HepG2 (cell line): ENCODE results near the gene CCL4. TPM values are rescaled to one million over a fixed set of nuclear protein-coding genes. Genes with fewer than 3 reads are reported as not detected.

Experiments used
- ATAC-seq: fragments of 200-7000 bp; cut with Tn5 transposase; 3 replicates; pipeline ENCODE4 v1.9.1; 2020; ENCODE audit warnings: mild to moderate bottlenecking, moderate library complexity
- BruUV-seq: library from RNA; stranded (reverse); fragments of 400-500 nt; replicated peaks from 2 replicates; lab custom pipeline; 2021; lab: Mats Ljungman, UMichigan
- CTCF ChIA-PET: fragments of 300-600 bp; formaldehyde crosslinking; extraction: SDS; loops from one replicate; lab custom pipeline; 2021; ENCODE audit warnings: low total read pairs, inconsistent platforms, low intra/inter-chr PET ratio; lab: Yijun Ruan, JAX
- POLR2A ChIA-PET: fragments of 350-600 bp; sonication (Branson Sonifier 250); formaldehyde crosslinking; loops from one replicate; lab custom pipeline; 2020; ENCODE audit warnings: antibody characterized with exemption, inconsistent platforms; lab: Yijun Ruan, JAX
- DNase-seq: peaks from one replicate; pipeline ENCODE4 v3.0.0-alpha.2; 2015; ENCODE audit warnings: low spot score
- FAIRE-seq: peaks from 3 replicates; lab custom pipeline; 2011; peaks lifted over from hg19 to GRCh38; lab: Jason Lieb, UNC
- H2AFZ ChIP-seq: one replicate; pipeline ENCODE4 v1.6.1; 2011; ENCODE audit warnings: low read length, inconsistent platforms
- H3K27ac ChIP-seq: fragments of 300-600 bp; 3 replicates; pipeline ENCODE4 v1.8.0; 2011; ENCODE audit warnings: mixed run types, mild to moderate bottlenecking, mixed read lengths, low read length, inconsistent platforms; ENCODE audit not compliant: insufficient read depth; ENCODE audit errors: extremely low read length
- H3K27me3 ChIP-seq, 2 experiments: fragments of 200-600 bp in 1 of 2; 2 replicates in 1 of 2; 3 replicates in 1 of 2; pipeline versions ENCODE4 v1.6.0 to v1.8.0; 2011; ENCODE audit warnings: low read length in 2 of 2, mild to moderate bottlenecking in 2 of 2, moderate library complexity in 2 of 2, inconsistent platforms in 1 of 2; ENCODE audit not compliant: insufficient read depth in 2 of 2, control insufficient read depth in 1 of 2
- H3K36me3 ChIP-seq, 2 experiments: fragments of 200-600 bp in 1 of 2; replicated peaks in 1 of 2; 2 replicates in 1 of 2; 3 replicates in 1 of 2; pipeline versions ENCODE4 v1.5.1 to v1.8.0; 2011; ENCODE audit warnings: low read length in 2 of 2, inconsistent platforms in 1 of 2; ENCODE audit not compliant: insufficient read depth in 2 of 2, control insufficient read depth in 1 of 2
- H3K4me1 ChIP-seq: 2 replicates; pipeline ENCODE4 v1.5.1; 2012; ENCODE audit warnings: low read length, inconsistent platforms; ENCODE audit not compliant: insufficient read depth
- H3K4me2 ChIP-seq: 2 replicates; pipeline ENCODE4 v1.6.0; 2011; ENCODE audit warnings: low read depth, low read length, inconsistent platforms
- H3K4me3 ChIP-seq, 3 experiments: fragments of 200-600 bp in 1 of 3; sonication (generic), shearing (Covaris generic) in 1 of 3; replicated peaks in 1 of 3; 2 replicates each; pipeline ENCODE4 v1.5.1; 2011 to 2016; ENCODE audit warnings: low read length in 3 of 3, inconsistent platforms in 2 of 3, low read depth in 2 of 3, mild to moderate bottlenecking in 2 of 3, control low read depth in 1 of 3, mixed read lengths in 1 of 3; ENCODE audit not compliant: insufficient read depth in 1 of 3
- H3K79me2 ChIP-seq: one replicate; pipeline ENCODE4 v1.6.1; 2011; ENCODE audit warnings: low read length, inconsistent platforms; ENCODE audit not compliant: insufficient read depth
- H3K9ac ChIP-seq: 2 replicates; pipeline ENCODE4 v1.6.0; 2011; ENCODE audit warnings: mild to moderate bottlenecking, low read depth, low read length, inconsistent platforms; ENCODE audit not compliant: insufficient read depth
- H3K9me3 ChIP-seq: 2 replicates; pipeline ENCODE4 v1.5.1; 2012; ENCODE audit warnings: mild to moderate bottlenecking, low read length
- H4K20me1 ChIP-seq: 2 replicates; pipeline ENCODE4 v1.6.0; 2011; ENCODE audit warnings: inconsistent platforms, mild to moderate bottlenecking, low read length, moderate library complexity; ENCODE audit not compliant: insufficient read depth
- AGO2 ChIP-seq: fragments of 200-400 bp; formaldehyde crosslinking; optimal IDR thresholded peaks from 2 replicates; pipeline ENCODE3; 2017; ENCODE audit warnings: mild to moderate bottlenecking, low read depth, low read length, moderate library complexity
- AKAP8 ChIP-seq: sonication (generic); formaldehyde crosslinking; IDR thresholded peaks from 2 replicates; pipeline ENCODE4 v1.5.1; 2020; ENCODE audit warnings: mild to moderate bottlenecking, missing genetic modification reagents
- FOXA1 ChIP-seq, 2 experiments: fragments of 450-650 bp in 1 of 2; sonication (generic) in 1 of 2; formaldehyde crosslinking in 1 of 2; IDR thresholded peaks; 2 replicates each; pipeline versions ENCODE4 v1.4.0 to v1.6.1; 2016 to 2020; ENCODE audit warnings: missing genetic modification reagents in 1 of 2
- MXD4 ChIP-seq: IDR thresholded peaks from 2 replicates; pipeline ENCODE4 v1.6.1; 2016; ENCODE audit warnings: mild to moderate bottlenecking, missing biosample characterization, missing genetic modification reagents
- NAIF1 ChIP-seq: sonication (generic); formaldehyde crosslinking; IDR thresholded peaks from 2 replicates; pipeline ENCODE4 v1.5.0; 2020; ENCODE audit warnings: mild to moderate bottlenecking, missing genetic modification reagents, borderline replicate concordance
- NBN ChIP-seq: fragments of 450-650 bp; conservative IDR thresholded peaks from 2 replicates; pipeline ENCODE4 v1.6.1; 2017
- PBX3 ChIP-seq: sonication (generic); formaldehyde crosslinking; IDR thresholded peaks from 2 replicates; pipeline ENCODE4 v1.8.1; 2023; ENCODE audit warnings: missing genetic modification reagents, inconsistent platforms, borderline replicate concordance
- SNAPC5 ChIP-seq: sonication (generic); formaldehyde crosslinking; IDR thresholded peaks from 2 replicates; pipeline ENCODE4 v1.8.1; 2023; ENCODE audit warnings: mild to moderate bottlenecking, missing genetic modification reagents, borderline replicate concordance
- SP5 ChIP-seq: IDR thresholded peaks from 2 replicates; pipeline ENCODE4 v1.6.1; 2016; ENCODE audit warnings: low read depth, borderline replicate concordance
- SRSF1 ChIP-seq: fragments of 200-400 bp; formaldehyde crosslinking; optimal IDR thresholded peaks from 2 replicates; pipeline ENCODE3; 2017; ENCODE audit warnings: mild to moderate bottlenecking, low read depth, low read length, moderate library complexity
- TBX3 ChIP-seq: fragments of 450-650 bp; IDR thresholded peaks from 2 replicates; pipeline ENCODE4 v1.6.1; 2017; ENCODE audit warnings: antibody characterized with exemption, mild to moderate bottlenecking, inconsistent platforms, borderline replicate concordance
- THAP7 ChIP-seq: sonication (generic); formaldehyde crosslinking; IDR thresholded peaks from 2 replicates; pipeline ENCODE4 v1.8.1; 2023; ENCODE audit warnings: mild to moderate bottlenecking, missing genetic modification reagents
- ZFP36L2 ChIP-seq: sonication (generic); formaldehyde crosslinking; IDR thresholded peaks from 2 replicates; pipeline ENCODE4 v1.4.0; 2020; ENCODE audit warnings: missing genetic modification reagents
- ZHX1 ChIP-seq: sonication (generic); formaldehyde crosslinking; IDR thresholded peaks from 2 replicates; pipeline ENCODE4 v1.8.1; 2022; ENCODE audit warnings: low read depth, mild to moderate bottlenecking, missing genetic modification reagents
- ZNF3 ChIP-seq: IDR thresholded peaks from 2 replicates; pipeline ENCODE4 v1.7.0; 2017; ENCODE audit warnings: inconsistent platforms
- ZNF337 ChIP-seq: sonication (generic); formaldehyde crosslinking; IDR thresholded peaks from 2 replicates; pipeline ENCODE4 v1.5.1; 2020; ENCODE audit warnings: missing genetic modification reagents, low read depth, mild to moderate bottlenecking, borderline replicate concordance
- ZNF546 ChIP-seq: sonication (generic); formaldehyde crosslinking; conservative IDR thresholded peaks from 2 replicates; pipeline ENCODE4 v1.8.1; 2023; ENCODE audit warnings: mild to moderate bottlenecking, missing genetic modification reagents
- ZNF747 ChIP-seq: sonication (generic); formaldehyde crosslinking; IDR thresholded peaks from 2 replicates; pipeline ENCODE4 v1.8.1; 2023; ENCODE audit warnings: missing genetic modification reagents, mild to moderate bottlenecking, borderline replicate concordance
- ZNF776 ChIP-seq: sonication (generic); formaldehyde crosslinking; IDR thresholded peaks from 2 replicates; pipeline ENCODE4 v1.4.0; 2020; ENCODE audit warnings: mild to moderate bottlenecking, missing genetic modification reagents
- WGBS: methylation state at CpG from one replicate; pipeline ENCODE4 v1.1.6; 2017; ENCODE audit warnings: low lambda C conversion rate; 5-methylcytosine and 5-hydroxymethylcytosine counted together
- in situ Hi-C: cut with HindIII; loops from 2 replicates; pipeline ENCODE4 v1.10.0; 2017; ENCODE audit warnings: low pct_unique_long_range_greater_than_20kb; ENCODE audit not compliant: extremely low pct_ligation_motif_present
- intact Hi-C: fragments of 100-400 bp; cut with micrococcal nuclease; formaldehyde crosslinking; loops from one replicate; pipeline ENCODE4 v1.10.0; 2022; ENCODE audit not compliant: unreplicated experiment
- polyA plus RNA-seq, 8 experiments: library from polyadenylated mRNA; depleted of rRNA in 3 of 8; stranded (reverse) in 7 of 8; unstranded in 1 of 8; fragments of >200 nt; fragmentation: Illumina TruSeq in 4 of 8; extraction: Trizol in 4 of 8; gene quantifications; 2 replicates each; pipeline versions ENCODE4 v1.2.1 to v1.2.3, GENCODE V29; 2011 to 2016; ENCODE audit warnings: low read depth in 4 of 8, missing spikeins in 1 of 8, mixed read lengths in 1 of 8; ENCODE audit not compliant: insufficient read depth in 1 of 8
- total RNA-seq, 5 experiments: library from RNA; depleted of rRNA; stranded (reverse); fragments of >200 nt; fragmentation: Illumina TruSeq; extraction: Trizol; gene quantifications; 2 replicates each; pipeline ENCODE4 v1.2.3, GENCODE V29; 2016; ENCODE audit warnings: low read depth in 1 of 5

Gene CCL4
- total and polyA plus RNA-seq, 2 of the 13 experiments (the other 11 are each of a cell fraction or from before 2014, with no cell fraction given) = not detected

GRCh38 chr17:36128411-36128978 lies 24.9 kb downstream of the CCL4 start:
- no peak overlapping the region for H3K9ac ChIP-seq
- no peak for TF ChIP-seq PBX3
- no peak for TF ChIP-seq TBX3
- no peak for TF ChIP-seq MXD4 (CRISPR knock-in tag)
- TF ChIP-seq NBN = no peak
- TF ChIP-seq ZNF776 (CRISPR knock-in tag) = no peak
- no peak for TF ChIP-seq ZNF546
- TF ChIP-seq NAIF1 (CRISPR knock-in tag) = no peak
- no peak for TF ChIP-seq AGO2
- TF ChIP-seq ZFP36L2 (CRISPR knock-in tag) = no peak
- no peak for TF ChIP-seq FOXA1 (IDR thresholded peaks at IDR 0.05)
- no peak for TF ChIP-seq FOXA1 (CRISPR knock-in tag; IDR thresholded peaks at IDR 0.05)
- no peak for TF ChIP-seq ZNF747 (CRISPR knock-in tag)
- TF ChIP-seq ZNF337 (CRISPR knock-in tag) = no peak
- TF ChIP-seq SRSF1 = no peak
- TF ChIP-seq AKAP8 (CRISPR knock-in tag) = no peak
- TF ChIP-seq THAP7 (CRISPR knock-in tag) = no peak
- no peak for TF ChIP-seq SNAPC5 (CRISPR knock-in tag)
- TF ChIP-seq ZHX1 (CRISPR knock-in tag) = no peak
- no peak for TF ChIP-seq ZNF3 (CRISPR knock-in tag)
- no peak for TF ChIP-seq SP5

More at GRCh38 chr17:36128411-36128978, 24.9 kb downstream of the CCL4 start:
- Histone ChIP-seq H3K27ac (no peak overlapping the region), H3K27me3 (no peaks in the 10 kb centered on the region), H3K9me3 (peaks cover 11% of the 10 kb centered on the region; the same call in 1 of the 2 replicates), H3K4me2 (no peak overlapping the region), H3K4me3 (no peak overlapping the region), H2AFZ (no peak overlapping the region), H3K79me2 (no peaks in the 10 kb centered on the region), H4K20me1 (no peaks in the 10 kb centered on the region), H3K36me3 (no peaks in the 10 kb centered on the region), H3K4me1 (peaks cover 1% of the 10 kb centered on the region)
- intact Hi-C loops (no loop called here), in situ Hi-C loops (no loop called here)
- POLR2A ChIA-PET = no interaction called here
- no peak for ATAC-seq
- CTCF ChIA-PET = no interaction called here
- no peak for FAIRE-seq
- DNase-seq = no peak
- WGBS = 7% methylated on average over 3 of the region's 4 CpGs
- no TSS peak for BruUV-seq
